ENCODE measurements around the gene QRICH1.
A peak's percentile ranks its signal among the peaks of the same experiment; 100 is the strongest.

GRCh38 chr3:49021813-49022687, 71.8 kb downstream of the QRICH1 start, which contains the start of gene NDUFAF3:
- TF ChIP-seq CTCF (IDR thresholded peaks at IDR 0.05) (peak; percentile 92 to 99 (median 97)), POLR2A (IDR thresholded peaks at IDR 0.05) (peak; percentile 79 to 89)
